NOMO-1 treated with DMSO at 0.1 percent for 48 hours (cell line): ENCODE results near the gene UGP2.
"Not testable (repeated sequence)": the region's sequence is repeated elsewhere in the genome, so short reads cannot be mapped to it uniquely, and the experiment has no call there.

ENCODE experiments used
- DNase-seq: peaks from one replicate; lab custom pipeline; 2025; ENCODE audit not compliant: unreplicated experiment; lab: John Stamatoyannopoulos, UW

Gene UGP2

DNA sequence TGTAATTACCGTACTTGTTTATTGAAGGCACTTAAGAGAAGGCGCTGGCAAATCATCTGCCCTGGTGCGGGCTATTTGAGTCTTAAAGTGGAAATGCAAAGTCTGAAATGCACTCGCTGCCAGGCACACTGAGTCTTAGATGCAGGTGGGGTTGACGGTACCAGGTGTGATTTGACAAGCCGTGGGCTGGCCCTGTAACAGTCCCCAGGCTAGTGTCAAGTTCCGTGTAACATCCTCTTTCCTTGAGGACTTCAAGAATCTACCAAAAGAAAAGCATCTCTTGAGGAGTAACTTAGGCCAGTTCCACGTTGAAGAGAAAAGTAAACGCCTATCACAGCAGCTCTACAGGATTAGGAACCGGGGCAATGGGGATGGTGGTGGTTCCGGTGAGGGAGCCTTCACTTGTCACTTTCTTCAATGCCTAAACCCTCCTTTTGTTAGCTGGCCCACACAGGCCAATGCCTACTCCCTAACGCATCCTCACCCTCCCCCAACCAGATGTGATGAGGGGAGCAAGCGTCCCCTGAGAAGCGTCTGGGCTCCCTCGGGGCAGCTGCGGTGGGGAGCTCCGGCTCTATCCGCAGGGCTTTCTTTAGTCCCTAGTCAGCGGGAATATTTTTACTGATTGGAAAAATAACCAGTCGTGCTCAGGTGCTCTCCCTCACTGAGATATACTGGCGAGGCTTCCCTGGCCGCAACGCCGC lies 1.5 kb upstream of the UGP2 start:
- no peak for DNase-seq

DNA sequence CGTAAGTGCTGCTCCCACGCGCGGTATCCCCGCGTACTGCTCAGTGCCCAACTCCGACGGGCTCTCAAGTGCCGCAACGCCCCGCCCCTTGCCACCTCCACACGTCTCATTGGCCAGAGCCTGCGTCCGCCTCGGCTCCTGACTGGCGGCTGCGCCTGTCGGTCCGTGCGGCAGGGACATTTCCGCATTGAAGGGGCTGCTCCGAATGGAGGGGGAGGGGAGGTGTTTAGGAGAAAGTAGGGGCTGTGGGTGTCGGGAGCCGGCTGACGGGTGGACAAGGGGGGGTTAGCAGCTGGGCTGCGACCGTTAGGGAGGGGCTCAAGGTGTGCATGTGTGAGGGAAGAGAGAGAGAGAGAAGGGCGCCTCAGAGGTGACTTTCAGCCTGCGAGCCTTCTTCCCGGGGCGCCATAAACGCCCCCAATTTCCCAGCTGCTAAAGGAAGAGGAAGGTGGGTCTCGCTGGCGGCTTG lies 877 bp upstream of the UGP2 start:
- DNase-seq: peak; percentile 97

DNA sequence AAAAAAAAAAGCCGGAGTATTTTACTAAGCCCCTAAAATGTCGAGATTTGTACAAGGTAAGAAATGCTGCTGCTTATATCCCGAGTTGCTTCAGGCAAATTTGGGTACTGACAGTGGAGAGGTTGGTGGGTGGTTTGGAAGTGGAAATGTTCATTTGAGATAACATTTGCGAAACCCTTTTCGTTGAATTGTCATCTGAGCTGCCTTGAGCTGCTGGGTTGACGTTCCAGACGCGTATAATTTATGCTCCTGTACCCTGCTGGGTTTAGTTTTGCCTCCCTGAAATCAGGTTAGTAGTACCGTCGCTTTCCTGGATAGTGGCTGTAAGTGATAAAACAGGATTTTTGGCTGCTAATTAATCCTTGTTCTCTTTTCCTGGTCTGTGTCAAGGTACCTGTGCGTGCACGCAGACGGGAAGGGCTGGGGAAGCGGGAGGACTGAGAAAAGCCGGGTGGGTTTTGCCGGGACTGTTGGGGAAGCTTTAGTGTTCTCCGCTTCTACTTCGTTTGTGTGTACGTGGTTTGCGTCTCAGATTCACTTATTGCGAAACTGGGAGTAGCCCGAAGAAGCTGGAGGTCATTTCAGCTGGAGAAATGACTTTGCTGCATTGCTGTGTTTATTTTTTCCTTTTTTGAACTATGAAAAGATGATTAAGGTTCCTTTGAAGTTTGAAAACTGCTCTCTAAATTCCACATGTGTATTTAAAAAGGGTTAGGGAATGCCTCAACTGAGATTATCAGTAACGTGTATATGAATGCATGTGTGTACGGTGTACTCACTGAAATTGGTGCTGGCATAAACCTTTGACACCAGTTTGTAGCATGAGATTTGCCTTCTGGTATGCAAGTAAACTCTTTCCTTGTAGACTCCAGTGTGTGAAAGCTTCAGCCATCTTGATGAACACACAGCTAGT lies 709 bp downstream of the UGP2 start:
- peak; percentile 61 for DNase-seq

DNA sequence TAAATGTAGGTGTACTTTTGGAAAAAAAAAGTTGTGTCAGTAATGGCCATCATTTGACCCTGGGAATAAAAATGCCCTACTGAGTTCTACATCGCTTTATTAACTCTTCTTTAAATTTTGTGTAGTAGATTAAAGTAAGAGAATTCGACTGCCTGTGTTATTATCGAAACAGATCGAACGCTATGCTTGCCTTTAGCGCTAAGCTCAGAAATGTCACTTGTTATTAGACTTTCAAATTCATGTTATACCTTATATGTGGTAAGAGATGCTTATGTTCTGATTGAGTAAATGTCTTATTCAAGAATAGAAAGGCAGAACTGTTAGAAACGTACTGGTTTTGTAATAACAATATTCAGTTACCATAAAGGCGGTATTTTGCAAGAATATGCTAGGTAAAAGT lies 1.4 kb downstream of the UGP2 start:
- no peak for DNase-seq

DNA sequence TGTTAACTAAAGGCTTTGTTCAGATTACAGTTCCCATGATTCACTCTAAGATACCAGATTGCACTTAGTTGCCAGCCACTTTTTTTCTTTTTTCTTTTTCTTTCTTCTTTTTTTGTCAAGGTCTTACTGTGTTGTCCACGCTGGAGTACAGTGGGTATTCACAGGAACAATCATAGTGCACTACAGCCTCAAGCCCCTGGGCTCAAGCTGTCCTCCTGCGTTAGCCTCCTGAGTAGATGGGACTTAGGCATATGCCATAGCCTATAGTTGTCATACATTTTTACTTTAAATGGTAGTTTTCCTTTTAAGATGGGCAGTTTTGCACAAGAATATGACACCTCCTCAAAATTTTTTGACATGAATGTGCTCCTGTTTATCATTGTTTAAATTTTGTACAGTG lies 2.1 kb downstream of the UGP2 start:
- no peak for DNase-seq

DNA sequence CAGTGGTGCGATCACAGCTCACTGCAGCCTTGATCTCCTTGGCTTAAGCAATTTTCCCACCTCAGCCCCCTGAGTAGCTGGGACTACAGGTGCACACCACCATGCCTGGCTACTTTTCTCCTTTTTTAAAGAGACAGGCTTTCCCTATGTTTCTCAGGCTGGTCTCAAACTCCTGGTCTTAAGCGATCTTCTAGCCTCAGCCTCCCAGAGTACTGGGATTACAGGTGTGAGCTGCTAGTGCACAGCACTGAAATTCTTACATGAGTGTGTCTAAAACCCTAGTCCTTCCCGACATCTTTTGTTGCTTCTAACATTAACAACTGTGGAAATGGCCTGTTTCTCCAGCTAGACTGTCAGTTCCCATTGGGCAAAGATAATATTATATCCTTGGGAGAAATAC lies 2.9 kb downstream of the UGP2 start:
- no peak for DNase-seq

DNA sequence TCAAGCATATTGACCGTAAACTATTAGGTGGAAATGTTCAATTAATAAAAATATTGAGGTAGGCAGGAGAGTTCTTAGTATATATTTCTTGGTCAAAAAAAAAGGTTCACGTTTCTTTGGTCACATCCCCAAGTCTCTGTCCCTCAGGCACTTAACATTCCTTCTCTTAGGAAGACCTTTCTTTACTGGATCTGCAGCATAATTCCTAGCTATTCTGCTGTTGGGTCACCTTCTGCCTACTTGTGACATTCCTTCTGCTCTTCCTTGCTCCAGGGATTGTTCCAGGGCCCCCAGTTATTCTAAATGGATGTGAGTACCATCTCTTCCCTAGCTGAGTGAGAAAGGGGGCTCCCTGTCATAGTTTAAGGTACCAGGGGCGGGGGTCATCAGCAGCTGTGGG lies 4.2 kb downstream of the UGP2 start:
- DNase-seq: no peak

DNA sequence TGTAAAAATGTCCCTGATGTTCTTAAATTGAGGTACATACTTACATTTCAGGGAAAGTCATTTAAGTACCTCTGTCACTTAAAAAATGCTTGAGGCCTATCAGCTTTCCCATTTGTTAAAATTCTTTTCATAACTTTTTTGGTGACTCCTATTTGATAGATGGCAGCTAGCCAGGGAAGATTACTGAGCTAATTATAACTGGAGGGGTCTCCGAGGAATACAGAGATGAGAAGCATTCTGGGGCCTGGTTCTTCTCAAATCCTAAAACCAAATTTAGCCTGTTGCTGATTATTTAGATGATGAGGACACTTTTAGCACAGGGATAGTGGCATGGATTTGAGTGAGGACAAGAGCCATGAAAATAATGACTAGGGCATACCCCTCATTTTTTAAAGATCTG lies 4.8 kb downstream of the UGP2 start:
- no peak for DNase-seq

DNA sequence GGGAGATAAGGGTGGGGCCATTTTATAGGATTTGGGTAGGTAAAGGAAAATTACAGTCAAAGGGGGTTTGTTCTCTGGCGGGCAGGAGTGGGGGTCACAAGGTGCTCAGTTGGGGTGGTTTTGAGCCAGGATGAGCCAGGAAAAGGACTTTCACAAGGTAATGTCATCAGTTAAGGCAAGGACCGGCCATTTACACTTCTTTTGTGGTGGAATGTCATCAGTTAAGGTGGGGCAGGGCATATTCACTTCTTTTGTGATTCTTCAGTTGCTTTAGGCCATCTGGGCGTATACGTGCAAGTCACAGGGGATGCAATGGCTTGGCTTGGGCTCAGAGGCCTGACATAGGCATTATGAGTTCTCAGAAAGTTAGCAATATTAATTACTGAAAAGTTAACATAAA lies 5.9 kb downstream of the UGP2 start:
- not testable (repeated sequence) for DNase-seq

DNA sequence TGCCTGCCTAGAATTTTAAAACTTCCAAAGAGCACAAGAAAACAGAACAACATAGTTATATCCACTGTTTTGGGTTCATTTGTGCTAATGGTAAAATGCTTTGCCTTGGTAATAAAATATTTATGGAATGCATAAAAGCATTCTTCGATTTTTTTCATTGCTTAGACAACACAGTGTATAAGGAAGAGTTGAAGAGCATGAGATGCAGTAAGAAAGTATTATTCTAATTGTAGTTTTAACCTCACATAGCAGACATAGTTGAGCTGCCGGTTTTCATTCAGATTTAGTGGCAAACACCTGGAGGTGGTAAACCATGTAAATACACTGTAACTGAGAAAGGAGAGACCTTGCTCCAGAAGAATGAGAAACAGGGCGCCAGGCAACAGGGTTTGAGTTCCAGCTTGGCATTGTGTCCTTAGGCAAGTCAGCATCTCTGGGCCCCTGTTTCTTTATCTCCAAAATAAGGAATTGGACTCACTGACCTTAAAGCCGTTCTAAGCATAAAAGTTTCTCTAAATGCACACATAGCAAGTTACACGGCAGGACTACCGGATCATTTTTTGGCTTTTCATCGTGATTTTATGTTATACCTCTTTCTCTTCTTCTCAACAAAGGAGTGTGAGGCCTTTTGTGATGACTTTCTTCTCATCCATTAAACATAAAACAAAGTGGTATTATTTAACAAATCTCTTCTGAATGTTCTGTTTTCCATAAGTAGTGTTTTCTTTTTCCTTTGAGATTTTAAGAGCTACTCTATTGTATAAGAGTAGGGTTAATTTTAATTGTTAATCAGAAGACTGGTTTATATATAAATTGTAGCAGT lies 7.9 kb downstream of the UGP2 start:
- DNase-seq: no peak

DNA sequence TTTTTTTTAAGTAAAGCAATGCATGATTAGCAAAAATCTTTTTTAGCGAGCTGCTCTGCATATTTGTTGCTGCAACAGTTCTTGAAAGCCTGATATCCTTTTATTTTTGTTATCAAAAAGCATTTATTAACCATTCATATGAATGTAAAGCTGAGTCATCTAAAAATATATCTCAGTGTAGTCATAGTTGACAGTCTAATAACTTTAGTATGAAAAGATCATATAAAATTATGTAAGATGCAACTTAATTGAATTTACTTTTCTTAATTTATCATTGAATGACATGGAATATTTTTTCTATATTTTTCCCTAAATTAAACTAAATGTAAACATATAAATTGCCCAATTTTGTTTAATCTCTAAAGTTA lies 8.5 kb downstream of the UGP2 start:
- DNase-seq: no peak

DNA sequence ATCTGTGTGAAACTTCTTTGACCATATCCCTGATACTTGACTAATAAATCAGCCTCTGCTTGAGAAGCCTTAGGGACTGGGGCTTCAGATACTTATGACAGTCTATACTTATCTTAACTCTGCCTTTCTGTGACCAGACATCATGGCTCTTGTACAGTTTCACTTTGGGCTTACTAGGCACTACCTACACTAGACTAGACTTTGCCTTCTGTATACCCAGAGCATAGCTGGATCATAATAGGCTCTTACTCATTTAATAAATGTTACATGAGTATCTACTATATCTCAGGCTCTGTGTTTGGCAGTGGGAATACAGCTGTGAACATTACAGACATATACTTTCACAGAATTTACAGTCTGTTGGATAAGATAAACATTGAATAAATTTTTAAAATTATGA lies 9.0 kb downstream of the UGP2 start:
- no peak for DNase-seq

DNA sequence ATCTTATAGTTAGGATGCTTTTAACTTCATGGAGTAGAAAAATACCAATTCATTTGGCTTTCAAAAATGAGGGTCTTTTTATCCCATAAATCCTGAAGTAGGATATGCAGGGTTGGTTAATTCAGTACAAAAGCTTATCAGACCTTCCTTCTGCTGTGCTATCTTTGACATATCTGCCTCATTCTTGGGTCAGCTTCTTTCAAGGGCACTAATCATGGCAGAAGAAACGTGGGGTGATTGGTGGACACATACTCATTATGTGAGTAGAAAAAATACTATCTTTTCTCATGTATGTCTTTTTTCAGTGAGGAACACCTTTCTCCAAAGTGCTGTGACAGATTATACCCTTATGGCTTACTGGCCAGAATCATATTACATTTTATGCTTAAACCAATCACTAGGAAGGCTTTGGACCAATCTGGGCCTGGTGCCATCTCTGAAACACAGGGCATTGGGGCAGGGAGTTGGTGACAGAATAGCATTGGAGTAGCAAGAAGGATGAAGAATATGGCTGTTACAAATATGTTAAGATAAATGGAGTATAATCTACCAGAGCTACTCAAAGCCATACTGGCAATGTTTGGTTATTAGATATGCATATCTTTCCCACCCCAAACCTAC lies 10.1 kb downstream of the UGP2 start:
- no peak for DNase-seq

DNA sequence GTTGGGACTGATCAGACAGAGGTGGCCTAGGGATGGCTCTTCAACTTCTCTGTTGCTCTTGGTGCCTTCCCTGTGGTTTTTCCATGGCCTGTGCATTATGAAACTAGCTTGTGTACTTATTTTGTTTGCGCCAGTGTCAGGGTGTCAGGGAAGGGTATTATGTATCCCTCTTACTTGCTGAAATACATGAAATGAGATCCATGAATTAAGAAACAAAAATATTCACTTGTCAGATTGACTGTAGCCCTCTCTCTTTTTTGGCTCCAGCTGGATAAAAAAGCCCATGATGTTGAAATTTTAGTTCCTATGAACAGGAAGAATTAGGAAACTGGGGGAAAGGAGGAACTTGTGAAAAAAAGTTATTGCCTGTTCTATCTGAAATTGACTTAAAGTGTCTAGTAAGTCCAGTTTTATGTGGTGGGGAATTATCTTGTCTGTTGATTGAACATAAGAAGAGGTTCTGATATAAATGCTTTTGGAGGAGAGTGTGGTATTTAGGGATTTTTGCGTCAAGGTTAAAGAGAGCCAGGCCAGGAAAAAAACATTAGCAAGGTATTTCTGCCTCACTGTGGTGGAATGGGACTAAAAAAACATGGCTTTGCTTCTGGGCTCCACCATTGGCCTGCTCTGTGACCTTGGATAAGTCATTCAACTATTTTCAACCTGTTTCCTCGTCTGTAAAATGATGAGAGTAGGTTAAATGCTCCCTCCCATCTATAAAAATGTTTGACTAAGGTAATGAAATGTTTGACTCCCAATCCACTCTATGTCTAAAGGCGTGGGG lies 12.0 kb downstream of the UGP2 start:
- DNase-seq: no peak

DNA sequence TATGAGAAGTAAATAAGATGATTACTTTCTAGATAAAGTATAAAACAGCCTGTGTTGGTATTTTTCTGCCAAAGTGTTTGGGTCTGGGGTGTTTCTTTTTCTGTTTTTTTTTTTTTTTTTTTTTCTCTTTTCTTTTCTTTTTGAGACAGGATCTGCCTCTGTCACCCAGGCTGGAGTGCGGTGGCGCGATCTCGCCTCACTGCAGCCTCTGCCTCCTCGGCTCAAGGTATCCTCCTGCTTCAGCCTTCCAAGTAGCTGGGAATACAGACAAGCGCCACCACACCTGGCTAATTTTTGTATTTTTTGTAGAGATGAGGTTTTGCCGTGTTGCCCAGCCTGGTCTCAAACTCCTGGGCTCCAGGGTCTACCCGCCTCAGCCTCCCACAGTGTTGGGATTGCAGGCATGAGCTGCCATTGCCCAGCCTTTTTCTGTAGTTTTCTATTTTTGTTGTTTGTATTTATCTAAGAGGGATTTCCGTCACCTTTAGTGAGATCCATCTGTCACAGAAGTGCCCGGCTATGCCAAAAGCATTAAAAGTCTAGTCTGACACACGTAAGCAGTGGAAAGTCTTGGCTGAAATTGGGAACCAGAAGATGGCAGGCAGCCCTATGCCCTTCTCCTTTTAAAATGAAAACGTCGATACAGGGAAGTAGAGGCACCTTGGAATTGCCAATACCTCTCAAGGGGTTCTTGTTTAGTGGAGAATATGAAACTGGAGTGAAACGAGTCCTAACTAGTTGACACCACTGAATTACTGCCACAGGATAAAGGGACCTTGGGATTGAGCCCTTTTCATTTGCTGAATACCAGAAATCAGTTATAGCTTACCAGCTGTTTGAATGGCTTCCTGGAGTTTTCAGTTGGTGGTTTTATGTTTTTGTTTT lies 14.0 kb downstream of the UGP2 start:
- no peak for DNase-seq

DNA sequence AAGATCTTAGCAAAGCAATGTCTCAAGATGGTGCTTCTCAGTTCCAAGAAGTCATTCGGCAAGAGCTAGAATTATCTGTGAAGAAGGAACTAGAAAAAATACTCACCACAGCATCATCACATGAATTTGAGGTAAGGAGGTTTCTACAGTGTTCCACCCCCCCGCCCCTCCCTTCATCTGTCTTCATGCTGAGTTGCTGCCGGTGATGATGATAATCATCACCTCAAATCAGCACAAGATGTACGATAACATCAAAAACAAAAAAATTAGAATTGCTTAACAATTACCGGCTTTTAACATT lies 14.6 kb downstream of the UGP2 start:
- no peak for DNase-seq

DNA sequence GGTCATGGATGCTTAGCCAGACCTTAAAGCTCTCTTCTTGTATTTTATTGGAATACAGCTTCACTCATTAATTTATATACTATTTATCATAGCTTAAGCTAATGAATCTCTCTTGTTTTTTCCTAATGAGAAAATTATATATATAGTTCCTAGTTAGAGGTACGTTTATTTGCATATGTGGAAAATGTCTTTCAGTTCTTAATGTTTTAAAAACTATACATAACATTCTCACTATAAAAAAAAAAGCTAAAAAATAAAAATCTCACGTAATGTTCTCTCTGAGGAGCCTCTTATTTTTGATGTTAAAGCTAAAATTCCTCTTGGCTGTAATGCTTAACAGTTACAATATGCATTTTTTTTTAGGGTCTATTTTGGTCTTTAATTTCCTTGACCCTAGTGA lies 16.6 kb downstream of the UGP2 start:
- DNase-seq: no peak

DNA sequence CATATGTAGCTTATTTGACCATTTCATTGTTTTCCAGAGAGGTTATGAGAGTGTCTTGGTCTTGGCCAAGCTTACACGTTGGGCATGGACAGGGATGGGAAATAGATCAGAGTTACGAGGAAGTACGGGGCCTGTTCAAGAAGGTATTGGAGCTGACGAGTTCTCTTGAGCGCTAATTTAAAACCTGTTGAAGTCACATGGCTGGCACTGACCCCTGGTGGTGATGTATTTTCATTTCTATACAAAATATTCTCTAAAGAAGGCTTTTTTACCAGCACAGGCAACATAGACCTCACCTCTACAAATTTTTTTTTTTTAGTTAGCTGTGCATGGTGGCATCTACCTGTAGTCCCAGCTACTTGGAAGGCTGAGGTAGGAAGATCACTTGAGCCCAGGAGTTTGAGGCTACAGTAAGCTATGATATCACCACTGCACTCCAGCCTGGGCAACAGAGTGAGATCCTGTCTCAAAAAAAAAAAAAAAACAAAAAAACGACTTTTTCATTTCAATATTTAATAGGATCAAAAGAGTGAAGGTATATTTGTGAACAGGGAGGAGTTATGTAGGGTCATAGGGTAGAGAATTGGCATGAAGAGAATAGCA lies 19.6 kb downstream of the UGP2 start:
- peak; percentile 26 for DNase-seq

DNA sequence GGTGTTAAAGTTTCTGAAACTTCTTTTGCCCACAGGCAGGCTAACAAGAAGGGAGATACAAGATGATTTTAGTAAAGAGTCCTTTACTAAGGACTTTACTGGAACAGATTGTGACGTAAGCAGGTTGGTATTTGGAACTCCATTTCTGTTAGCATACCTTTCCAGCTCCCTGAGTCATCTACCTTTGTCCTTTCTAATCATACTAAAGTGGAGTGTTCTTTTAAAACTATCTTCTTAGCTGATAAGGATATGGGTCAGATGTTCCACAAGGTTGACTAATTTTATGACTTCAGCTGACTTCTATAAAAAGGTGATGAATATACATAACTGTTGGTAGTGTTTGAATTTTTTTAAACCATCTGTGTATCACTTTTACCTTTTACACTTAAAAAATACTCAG lies 21.1 kb downstream of the UGP2 start:
- DNase-seq: no peak
